ENCODE measurements around the gene PPP1R2.

GRCh38 chr3:195570912-195571311 lies 27.8 kb upstream of the PPP1R2 start:
- TF ChIP-seq EZH2 (IDR thresholded peaks at IDR 0.05; ENCODE audit: borderline replicate concordance, low read depth, low read length, severe bottlenecking) (no peak), CTCF (IDR thresholded peaks at IDR 0.05; ENCODE audit: borderline replicate concordance, extremely low read depth, low read length, poor library complexity, severe bottlenecking) (no peak)

All from DND-41 (cell line).